RCC 7860 (cell line): ENCODE measurements around the gene POLR3G.

Experiments
- DNase-seq: peaks from one replicate; pipeline ENCODE4 v3.0.0-alpha.2; 2015; ENCODE audit warnings: low spot score
- FAIRE-seq: peaks from 2 replicates; lab custom pipeline; 2012; peaks lifted over from hg19 to GRCh38; lab: Jason Lieb, UNC

POLR3G gene

DNA sequence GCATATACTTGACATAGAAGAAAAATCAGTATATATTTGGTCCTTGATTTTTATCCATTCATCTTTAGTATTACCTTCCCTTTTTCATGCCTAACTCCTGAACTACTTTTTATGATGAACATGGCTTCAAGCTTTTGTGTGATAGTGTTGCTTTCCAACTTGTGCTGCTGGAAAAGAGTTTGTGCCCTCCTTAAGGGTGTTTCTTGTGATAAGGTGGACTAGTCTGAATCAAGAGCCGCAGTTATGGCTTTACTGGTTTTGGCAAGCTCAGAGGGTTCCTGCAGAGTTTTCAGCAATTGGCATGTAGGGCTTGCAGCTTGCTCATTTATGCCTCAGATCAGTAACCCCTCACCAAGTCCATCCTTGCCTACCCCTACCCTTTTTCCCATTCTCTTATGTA, 20.5 kb downstream of the POLR3G start:
- no peak for FAIRE-seq
- DNase-seq, result no peak

GRCh38 chr5:90503596-90503995, 28.9 kb downstream of the POLR3G start:
- DNase-seq (no peak), FAIRE-seq (no peak)

- DNase-seq (no peak), FAIRE-seq (no peak)
These were observed 30.1 kb downstream of the POLR3G start for GRCh38 chr5:90504743-90505142.

- no peak for DNase-seq
- no peak for FAIRE-seq
These were observed 31.6 kb downstream of the POLR3G start for GRCh38 chr5:90506221-90506620.

DNA sequence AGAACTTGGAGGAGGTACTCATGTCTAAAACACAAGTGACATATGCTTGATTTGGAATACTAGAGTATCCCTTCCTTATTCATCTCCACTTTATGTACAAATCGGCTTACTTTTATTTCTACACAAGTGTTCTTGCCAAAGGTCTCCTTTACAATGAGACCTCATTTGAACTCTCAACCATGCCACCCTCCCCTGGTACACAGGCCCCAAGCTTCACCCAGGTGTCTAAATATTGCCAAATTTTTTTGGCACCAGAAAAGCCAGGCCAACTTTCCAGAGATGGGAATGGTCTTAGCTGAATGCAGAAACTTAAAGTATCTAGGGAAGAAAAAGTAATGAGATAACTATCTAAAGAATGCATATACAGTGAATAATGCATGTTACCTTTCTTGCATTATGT, 35.8 kb downstream of the POLR3G start:
- DNase-seq (no peak), FAIRE-seq (no peak)

GRCh38 chr5:90514520-90514919, 39.9 kb downstream of the POLR3G start:
- DNase-seq (no peak), FAIRE-seq (no peak)

DNA sequence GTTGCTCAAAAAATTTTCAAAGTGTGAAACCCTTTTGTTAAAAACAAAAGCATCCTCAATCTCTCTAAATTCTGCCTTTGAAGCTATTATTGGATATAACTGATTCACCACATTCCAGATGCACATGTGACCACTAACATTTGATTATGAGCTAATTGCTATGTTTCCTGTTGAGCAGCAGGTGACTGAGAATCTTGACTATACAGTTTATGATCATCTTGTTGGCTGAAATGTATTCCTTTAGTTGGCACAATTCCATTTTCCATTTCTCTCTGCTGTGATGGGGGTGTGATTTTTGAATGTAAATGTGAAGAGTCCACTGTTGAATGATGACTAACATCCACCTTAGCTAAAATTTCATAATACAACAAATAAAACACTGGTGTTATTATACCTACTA, 44.0 kb downstream of the POLR3G start:
- FAIRE-seq, result no peak
- DNase-seq, result no peak

- no peak for FAIRE-seq
- DNase-seq, result no peak
These were observed 44.4 kb downstream of the POLR3G start for GRCh38 chr5:90519081-90519480.

DNA sequence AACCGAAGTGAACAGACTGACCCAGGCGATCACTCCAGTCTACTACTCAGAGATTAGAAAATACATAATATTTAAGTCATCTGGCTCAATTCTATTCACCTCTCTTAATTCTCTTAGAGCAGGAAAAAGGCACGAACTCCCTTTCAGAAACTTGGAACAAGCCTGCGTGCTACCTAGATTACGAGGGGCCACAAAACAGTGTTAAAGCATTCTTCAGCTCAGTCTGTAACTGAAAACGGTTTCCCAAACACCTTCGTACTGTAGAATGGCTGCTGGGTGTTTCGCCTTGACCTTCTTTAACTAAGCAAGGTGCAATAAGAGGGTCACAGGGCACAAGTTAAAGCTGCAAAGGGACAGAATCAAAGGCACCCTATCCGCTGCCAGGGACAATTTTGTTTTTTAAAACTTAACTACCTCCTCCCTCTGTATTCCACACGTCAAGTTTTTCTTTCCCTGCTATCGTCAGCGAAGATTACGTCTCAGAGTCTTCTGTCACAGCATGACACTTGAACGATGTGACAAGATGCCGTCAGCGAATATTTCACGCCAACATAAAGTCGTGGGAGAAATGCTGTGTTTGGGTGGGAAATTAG, 54.0 kb downstream of the POLR3G start:
- FAIRE-seq (no peak), DNase-seq (no peak)

DNA sequence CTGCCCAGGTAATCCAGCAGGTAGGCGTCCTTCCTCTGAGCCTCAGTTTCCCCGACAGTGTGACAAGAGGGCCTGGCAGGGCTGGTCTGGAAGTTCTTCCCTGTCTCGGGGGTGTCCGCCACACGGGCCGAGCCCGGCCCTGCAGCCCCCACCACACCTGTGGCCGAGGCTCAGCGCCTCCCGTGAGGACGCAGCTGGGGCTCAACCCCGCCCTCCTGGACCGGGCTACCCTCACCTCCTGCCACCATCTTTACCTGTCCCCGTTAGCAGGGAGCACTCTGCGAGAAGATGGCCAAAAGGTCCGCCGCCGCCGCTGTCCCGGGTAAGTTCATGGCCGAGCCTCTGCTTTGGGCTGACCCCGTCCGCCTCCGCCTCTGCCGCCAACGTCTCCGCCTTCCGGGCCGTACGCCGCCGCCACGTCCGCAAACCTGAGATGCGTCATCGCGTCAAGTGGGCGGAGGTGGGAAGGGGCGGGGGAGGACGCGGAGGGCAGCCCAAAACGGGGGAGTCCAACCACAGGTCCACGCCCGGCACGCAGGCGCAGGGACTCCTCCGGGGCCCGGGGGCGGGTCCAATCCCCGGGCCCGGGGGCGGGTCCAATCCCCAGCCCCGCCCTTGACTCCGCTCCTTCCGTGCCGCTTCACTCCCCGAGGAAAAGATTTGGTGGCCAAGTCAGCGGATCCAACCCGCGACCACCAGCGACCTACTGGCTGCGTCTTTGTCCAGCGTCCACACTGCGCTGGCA, 54.7 kb downstream of the POLR3G start, which contains the start of gene LYSMD3:
Gene LYSMD3 (minus strand): TSS at position 391 of the 745 bp plus-strand sequence. CDS start 4,295 bp downstream, outside the sequence.
- DNase-seq, result peak; percentile 77
- no peak for FAIRE-seq

DNA sequence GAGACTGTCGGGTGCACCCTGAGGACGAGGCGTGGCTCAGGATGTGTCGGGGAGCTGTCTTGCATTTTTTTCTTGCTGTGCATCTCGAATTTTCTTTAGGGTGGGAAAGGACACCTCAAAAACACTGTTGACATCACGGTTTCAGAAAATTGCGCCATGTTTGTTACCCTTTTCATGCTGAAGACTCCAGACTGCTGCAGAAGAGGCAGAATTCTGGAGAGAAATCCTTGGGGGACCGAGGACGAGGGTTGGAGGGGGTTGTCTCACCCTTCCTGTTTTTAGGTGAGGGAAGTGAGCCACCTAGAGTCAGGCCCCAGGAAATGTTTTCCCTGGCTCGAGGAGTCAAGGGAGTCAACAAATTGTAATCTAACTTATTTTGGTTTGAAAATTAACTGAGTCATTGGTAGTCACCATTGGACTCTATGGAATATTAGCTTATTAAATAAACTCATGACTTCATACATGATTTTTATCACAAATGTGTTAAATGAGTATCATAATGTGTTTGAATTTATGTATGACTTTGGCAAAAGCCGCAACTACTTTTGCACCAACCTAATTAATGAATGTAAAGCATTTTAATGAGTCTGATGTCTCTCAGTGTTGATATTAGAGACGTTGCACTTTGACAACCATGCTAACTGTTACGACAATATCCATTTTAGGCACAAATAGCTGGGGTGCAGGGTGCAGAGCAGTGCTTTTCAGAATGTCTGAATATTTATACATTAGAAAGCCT, 55.4 kb downstream of the POLR3G start:
- DNase-seq (peak; percentile 14), FAIRE-seq (no peak)

DNA sequence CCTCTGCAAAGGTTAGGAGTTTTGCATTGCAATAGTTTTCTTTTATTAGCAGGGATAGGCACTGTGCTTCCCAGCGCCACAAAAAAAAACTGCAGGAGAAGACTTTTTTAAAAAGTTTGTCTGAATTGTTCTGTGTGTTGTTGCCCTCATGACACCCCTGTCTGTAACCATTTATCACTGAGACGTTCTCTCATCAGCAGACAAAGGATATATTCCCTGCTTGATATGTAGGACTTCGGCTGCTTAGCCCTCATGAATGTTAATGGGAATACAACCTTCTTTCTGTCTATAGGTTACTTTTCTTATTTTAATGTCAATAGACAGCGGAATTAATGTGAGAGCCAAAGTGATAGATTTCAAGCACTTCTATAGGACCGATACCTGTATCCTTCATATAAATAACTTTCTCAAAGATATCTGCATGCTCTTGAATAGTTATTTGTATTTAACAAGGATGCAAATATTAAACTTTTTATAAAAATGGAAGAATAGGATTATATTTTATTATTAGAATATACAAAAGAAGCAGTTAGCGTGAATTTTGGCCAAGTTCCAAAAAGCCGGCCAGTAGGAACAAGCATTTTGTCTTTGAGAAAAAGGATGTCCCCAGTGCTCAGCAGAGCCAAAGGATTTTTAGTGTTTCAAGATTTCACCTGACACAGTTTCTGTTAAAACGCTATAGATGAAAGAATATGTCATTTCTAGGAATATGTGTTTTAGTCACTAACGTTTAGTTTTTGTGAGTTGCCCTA, 56.2 kb downstream of the POLR3G start:
- DNase-seq (no peak), FAIRE-seq (no peak)

- DNase-seq (no peak), FAIRE-seq (no peak)
These were observed 59.1 kb downstream of the POLR3G start for GRCh38 chr5:90533794-90534193.

DNA sequence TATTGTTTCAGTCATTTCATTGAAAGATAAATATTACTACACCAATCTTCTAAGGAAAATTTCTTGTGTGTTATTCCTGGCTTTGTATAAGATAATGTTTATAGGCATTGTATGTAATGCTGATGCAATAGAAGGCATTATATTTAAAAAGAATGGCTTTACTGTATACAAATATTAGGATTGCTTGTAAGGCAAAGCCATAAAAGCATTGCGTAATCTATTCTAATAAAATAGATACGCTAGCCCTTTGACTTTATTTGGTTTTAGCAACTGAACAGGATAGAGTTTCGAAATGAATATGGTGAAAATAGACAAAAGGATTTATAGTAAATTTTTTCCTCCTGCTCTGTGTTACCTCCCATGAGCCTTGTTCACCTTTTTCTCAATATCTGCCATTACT, 60.3 kb downstream of the POLR3G start:
- DNase-seq, result no peak
- no peak for FAIRE-seq

DNA sequence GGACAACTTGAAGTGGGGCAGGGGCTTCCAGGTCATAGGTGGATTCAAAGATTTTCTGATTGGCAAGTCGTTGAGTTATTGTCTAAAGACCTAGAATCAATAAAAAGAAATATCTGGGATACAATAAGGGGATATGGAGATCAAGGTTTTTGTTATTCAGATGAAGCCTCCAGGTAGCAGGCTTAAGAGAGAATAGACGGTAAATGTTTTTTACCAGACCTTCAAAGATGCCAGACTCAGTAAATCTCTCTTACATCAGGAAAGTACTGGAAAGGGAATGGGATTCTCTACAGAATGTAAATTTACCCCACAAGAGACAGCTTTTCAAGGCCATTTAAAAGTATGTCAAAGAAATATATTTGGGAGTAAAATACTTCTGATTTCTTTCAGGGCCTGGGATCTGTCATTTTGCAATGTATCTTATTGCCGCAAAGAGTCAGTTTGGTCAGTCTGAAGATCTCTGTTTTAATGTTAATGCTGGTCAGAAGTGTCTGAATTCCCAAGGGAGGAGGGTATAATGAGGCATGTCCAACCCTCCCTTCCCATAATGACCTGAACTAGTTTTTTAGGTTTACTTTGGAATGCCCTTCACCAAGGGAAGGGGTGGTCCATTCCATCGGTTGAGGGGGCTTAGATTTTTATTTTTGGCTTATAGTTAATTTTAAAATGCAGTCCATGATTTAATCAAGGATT, 68.3 kb downstream of the POLR3G start:
- DNase-seq (no peak), FAIRE-seq (no peak)

DNA sequence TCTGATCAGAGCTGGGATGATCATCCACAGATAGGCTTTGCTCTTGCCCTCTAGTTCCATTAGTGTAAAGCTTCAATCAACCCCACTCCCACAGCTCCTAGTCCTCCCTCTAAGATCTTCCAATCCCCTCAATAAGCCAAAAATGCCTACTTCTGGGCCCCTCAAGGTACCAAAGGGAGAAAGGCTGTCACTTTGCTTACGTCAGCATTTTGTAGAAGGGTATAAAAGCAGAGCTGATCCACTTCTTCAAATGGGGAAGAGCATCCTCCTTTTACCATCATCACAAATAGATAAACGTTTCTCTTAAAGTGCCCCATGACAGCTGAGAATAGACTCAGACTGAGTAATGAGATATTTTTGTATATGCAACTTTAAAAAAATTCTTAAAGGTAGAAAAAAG, 70.8 kb downstream of the POLR3G start:
- FAIRE-seq, result no peak
- DNase-seq, result no peak

DNA sequence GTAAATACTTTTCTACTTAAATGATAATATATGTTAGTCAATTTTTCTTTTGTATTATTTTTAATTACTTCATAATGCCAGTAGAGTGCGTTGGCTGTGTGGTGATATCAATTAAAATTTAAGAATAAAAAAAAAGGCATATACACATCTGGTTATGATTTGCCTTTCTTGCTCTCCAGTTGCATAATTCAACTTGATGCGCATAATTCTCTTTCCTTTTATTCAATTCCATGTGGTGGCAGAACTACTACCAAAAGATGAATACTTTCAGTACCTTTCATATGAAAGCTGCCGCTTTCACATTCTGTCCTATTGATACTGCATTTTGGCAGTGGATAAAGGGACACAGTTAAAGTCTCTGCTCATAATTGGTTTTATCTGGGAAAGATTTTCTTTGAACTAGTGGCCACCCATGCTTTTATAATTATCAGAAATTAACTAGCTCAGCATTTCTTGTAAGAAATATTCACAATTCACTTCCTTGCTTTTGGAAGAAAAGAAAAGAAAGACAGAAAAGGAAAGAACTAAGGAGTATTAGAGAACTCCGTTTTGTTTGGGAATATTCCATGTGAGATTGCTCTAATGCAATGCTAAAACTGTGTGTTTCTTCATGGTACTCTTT, 71.7 kb downstream of the POLR3G start:
- FAIRE-seq, result no peak
- DNase-seq, result no peak

GRCh38 chr5:90547072-90547536, 72.4 kb downstream of the POLR3G start:
- DNase-seq, result no peak
- FAIRE-seq, result no peak

- DNase-seq (no peak), FAIRE-seq (no peak)
These were observed 73.5 kb downstream of the POLR3G start for GRCh38 chr5:90548069-90548593.

- FAIRE-seq (no peak), DNase-seq (no peak)
These were observed 74.6 kb downstream of the POLR3G start for GRCh38 chr5:90549223-90549622.
